ENCODE measurements around the gene GPLD1.
A peak's percentile ranks its signal among the peaks of the same experiment; 100 is the strongest.
"Not testable (repeated sequence)": the region's sequence is repeated elsewhere in the genome, so short reads cannot be mapped to it uniquely, and the experiment has no call there.

The GPLD1 gene

GRCh38 chr6:24453921-24454320 lies 35.5 kb downstream of the GPLD1 start:
- DNase-seq, result no peak

- no peak for DNase-seq
Observed at GRCh38 chr6:24451581-24452388, 37.6 kb downstream of the GPLD1 start.

DNA sequence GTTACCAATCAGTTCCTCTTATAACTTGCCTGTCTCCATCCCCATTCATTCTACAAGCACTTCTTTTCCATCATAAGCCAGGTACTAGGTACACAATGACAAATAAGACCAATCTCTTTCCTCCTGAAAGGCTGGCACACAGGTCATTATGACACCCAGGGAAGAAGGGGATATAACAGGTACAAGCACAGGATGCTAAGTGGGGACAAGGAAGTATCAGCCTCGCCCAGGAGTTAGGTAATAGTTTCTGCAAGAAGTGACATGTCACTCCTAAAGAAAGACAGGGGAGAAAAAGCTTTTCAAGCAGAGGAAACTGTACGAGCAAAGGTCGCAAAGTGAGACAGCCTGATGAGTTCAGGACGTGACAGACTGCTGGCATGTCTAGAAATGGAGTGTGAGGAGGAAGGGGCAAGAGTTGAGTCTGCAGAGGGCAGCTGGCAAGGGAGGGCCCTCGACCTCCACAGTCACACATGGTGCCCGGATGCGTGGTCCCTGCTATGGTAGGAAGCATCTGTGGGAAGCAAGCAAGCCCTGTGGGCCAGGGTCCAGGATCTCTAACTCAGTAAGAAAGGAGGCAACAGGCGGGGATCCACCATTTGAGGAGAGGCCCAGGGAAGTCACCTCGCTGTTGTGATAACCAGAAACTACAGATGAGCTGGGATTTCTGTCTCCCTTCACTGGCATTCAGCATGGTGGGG lies 40.4 kb downstream of the GPLD1 start:
- DNase-seq, result no peak

- no peak for DNase-seq
Observed at GRCh38 chr6:24448396-24448795, 41.0 kb downstream of the GPLD1 start.

DNA sequence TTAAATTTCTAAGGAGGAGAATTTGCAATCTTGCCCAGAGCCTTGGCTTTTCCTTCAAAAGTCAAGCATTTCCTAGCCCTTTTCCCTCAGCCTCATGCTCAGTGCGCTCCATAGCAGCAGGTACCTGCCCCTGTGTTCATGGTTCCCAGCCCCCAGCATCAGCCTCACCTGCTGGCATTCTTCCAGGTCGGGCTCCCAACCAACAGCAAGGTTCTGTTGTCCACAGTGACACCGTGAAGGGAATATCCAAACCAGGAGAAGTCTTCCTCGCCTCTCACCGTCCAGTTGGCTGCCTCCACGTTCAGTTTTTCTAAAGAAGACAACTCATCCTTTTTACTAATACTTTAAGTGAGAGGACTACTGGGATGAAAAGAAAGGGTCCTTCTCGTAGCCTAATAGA lies 42.7 kb downstream of the GPLD1 start:
- no peak for DNase-seq

DNA sequence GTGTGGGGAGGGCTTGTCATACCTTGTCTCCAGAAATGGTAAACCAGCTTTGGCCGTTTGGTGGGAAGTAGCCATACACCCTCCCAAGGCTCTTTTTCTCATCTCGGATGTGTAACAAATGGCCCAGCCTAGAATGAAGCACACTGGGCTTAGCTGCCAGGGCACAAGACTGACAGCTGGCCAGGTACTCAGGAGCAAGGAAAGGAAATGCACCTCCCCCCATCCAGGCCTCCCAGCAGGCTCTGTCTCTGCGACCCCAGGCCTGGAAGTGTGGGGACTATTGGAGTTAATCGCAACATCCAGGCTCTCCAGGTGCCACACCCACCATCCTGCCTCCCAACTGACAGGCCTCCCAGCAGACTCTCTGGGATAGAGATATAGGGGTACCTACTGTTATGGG lies 43.7 kb downstream of the GPLD1 start:
- no peak for DNase-seq

- DNase-seq, result no peak
Observed at GRCh38 chr6:24444588-24444987, 44.8 kb downstream of the GPLD1 start.

GRCh38 chr6:24441599-24441904 lies 47.8 kb downstream of the GPLD1 start:
- DNase-seq, result no peak

DNA sequence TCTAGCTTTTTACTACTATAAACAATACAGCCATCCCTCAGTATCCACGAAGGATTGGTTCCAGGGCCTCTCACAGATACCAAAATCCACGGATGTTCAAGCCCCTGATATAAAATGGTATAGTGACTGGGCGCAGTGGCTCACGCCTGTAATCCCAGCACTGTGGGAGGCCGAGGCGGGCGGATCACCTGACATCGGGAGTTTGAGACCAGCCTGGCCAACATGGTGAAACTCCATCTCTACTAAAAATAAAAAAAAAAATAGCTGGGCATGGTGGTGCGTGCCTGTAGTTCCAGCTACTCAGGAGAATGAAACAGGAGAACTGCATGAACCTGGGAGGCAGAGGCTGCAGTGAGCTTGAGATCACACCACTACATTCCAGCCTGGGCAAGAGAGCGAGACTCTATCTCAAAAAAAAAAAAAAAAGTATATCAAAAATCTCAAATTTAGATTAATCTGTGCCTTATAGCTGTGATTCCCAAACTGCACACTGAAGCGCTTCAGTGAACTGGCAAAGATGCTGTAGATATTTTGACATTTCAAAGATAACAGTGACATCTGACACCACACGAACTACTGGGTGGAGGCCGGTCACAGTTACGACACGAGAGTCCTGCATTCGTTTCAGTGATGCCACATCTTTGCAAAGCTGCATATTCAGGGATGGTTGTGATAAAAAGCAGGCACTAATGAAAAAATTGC lies 48.3 kb downstream of the GPLD1 start:
- DNase-seq, result no peak

- no peak for DNase-seq
Observed at GRCh38 chr6:24439858-24440539, 49.4 kb downstream of the GPLD1 start.

GRCh38 chr6:24436979-24437378 lies 52.4 kb downstream of the GPLD1 start:
- no peak for DNase-seq

- no peak for DNase-seq
Observed at GRCh38 chr6:24432611-24433010, 56.8 kb downstream of the GPLD1 start.

DNA sequence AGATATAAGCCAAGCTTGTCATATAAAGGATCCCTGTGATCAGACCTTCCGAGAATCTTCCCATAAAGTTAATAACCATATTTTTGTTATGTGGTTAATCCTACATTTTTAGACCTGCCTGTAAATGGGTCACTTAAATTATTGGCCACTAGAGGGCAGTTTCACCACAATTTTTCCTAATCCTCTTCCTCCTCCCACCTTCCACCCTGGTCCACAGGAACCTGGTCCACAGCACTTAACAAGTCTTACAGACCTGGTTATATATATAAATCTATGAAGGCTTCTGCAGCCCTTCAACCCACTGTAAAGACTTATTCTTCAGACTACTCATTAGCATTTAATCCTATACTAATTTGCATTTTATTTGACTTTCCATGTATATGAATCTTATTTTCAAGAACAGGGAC lies 58.3 kb downstream of the GPLD1 start:
- DNase-seq, result peak; percentile 39

GRCh38 chr6:24430086-24430485 lies 59.3 kb downstream of the GPLD1 start:
- no peak for DNase-seq

- DNase-seq, result no peak
Observed at GRCh38 chr6:24429146-24429545, 60.2 kb downstream of the GPLD1 start.

- no peak for DNase-seq
Observed at GRCh38 chr6:24428615-24429014, 60.8 kb downstream of the GPLD1 start.

DNA sequence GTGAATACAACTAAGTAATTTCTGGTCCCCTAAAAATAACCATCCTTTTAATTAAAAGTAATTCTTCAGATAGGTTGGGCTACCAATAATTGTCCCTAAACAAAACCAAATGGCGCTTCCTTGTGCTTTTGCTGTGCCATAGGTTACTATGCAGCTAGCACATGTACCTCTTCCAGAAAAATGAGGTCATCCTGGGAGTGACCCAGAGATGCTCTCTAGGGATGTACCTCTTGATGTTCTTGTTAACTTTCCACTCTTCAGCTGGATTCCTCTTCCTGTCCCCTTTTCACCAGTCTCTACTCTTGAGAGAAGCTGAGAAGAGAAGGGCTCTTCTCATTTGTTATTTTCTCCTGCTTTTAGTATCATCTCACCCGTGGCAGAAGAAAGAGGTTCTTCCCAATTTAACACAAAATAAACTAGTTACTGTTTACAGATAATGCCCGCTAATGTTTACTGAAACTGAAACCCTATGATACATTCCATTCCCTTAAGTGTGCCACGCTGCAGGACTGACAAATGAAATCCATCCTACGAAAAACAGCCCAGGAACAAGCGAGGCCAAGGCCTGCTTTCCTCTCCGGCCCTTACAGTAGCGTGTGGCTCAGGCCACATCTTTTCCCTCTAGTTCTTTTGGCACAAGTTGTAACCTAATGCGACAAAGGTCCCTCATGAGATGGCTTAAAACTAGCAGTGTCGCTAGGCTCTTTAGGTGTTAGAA lies 62.5 kb downstream of the GPLD1 start:
- no peak for DNase-seq

GRCh38 chr6:24425091-24425490 lies 64.3 kb downstream of the GPLD1 start:
- DNase-seq, result no peak

DNA sequence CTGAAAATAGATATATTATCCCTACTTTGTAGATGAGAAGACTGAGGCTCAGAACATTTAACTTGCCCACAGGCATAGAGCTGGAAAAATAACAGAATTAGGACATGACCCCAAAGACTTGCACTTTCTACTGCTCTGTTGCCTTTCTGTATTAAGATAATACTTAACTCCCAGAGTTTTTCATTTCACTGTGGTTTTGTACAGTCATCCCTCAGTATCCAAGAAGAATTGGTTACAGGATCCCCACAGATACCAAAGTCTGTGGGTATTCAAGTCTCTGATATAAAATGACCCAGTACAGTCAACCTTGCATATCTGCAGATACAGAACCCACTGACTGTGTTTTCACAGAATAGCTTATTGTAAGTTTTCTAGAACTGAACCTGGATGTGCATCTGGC lies 69.9 kb downstream of the GPLD1 start:
- no peak for DNase-seq

DNA sequence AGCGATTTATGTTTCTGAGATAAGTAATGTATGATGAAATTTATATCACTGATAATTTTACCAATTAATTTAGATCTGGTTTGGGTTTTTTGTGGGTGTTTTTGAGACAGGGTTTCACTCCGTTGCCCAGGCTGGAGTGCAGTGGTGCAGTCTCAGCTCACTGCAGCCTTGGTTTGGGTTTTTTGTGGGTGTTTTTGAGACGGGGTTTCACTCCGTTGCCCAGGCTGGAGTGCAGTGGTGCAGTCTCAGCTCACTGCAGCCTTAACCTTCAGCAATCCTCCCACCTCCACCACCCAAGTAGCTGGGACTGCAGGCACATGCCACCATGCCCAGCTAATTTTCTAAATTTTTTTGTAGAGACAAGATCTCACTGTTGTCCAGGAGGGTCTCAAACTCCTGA lies 73.6 kb downstream of the GPLD1 start:
- DNase-seq, result no peak

DNA sequence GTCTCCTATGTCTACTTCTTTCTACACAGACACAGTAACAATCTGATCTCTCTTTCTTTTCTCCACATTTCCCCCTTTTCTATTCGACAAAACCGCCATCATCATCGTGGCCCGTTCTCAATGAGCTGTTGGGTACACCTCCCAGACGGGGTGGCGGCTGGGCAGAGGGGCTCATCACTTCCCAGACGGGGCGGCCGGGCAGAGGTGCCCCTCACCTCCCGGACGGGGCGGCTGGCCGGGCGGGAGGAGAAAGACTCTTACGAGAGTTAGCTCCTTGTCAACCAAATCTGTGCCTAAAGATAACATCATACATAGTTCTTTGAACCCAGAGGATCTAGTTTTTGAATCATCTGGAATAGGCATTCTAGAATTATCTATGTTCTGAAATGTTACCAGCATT lies 74.8 kb downstream of the GPLD1 start:
- not testable (repeated sequence) for DNase-seq

DNA sequence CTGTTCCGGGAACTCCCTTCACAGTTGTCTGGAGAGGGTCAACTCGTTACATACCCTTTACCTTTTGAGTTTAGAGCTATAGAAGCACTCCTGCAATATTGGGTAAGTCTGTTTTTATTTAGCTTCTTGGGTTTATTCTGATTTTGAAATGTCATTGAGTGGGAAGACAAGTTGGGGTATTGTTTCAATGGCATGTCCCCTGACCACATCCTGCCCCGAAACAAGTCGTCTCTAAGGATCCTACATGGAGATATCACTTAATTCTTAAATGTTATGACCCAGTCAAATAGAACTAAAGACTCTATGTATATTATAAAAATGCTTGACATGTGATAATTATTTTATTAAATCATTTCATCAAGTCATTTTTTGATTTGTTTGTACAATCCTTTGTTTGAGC lies 77.1 kb downstream of the GPLD1 start:
- no peak for DNase-seq

DNA sequence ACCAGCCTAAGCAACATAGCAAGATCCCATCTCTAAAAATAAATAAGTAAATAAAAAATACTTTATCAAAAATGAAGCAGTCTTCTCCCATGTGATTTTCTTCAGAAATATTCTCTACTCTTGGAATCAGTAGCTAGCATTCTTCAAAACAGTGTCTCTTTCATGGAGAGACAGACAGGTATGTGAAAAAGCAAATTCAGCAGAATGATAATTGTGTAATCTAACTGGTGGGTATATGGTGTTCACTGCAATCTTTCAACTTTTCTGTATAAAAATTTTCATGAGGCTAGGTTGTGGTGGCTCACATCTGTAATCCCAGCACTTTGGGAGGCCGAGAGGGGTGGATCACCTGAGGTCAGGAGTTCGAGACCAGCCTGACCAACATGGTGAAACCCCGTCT lies 78.8 kb downstream of the GPLD1 start:
- no peak for DNase-seq
